PC-3 (cell line): ENCODE data around the gene HPS5.

Source experiments
- CTCF ChIP-seq: fragments of 300-600 bp; sonication (generic); conservative IDR thresholded peaks from 2 replicates; pipeline ENCODE4 v1.5.1; 2017; ENCODE audit warnings: antibody characterized with exemption, low read depth, mild to moderate bottlenecking, low read length
- EZH2 ChIP-seq: fragments of 300-600 bp; sonication (generic); IDR thresholded peaks from one replicate; pipeline ENCODE4 v1.6.1; 2017; ENCODE audit warnings: antibody characterized with exemption, mild to moderate bottlenecking, low read length; ENCODE audit not compliant: unreplicated experiment
- EZH2phosphoT487 ChIP-seq: fragments of 300-600 bp; sonication (generic); IDR thresholded peaks from 2 replicates; pipeline ENCODE4 v1.6.1; 2018; ENCODE audit warnings: mild to moderate bottlenecking, antibody characterized with exemption, low read length, borderline replicate concordance

- TF ChIP-seq CTCF (no peak), EZH2phosphoT487 (no peak), EZH2 (no peak)
These were observed 57.9 kb downstream of the HPS5 start for GRCh38 chr11:18264035-18264434.
